ENCODE results near the gene STYXL2. TPM values are rescaled to one million over a fixed set of nuclear protein-coding genes. Genes with fewer than 3 reads are reported as not detected.

The STYXL2 gene
- total and polyA plus RNA-seq, 2 of the 4 experiments (the other 2 are of a cell fraction): not detected

- no peak overlapping the region for H2AFZ ChIP-seq (replicated peaks; ENCODE audit: low read length, poor library complexity)
- H3K4me3 ChIP-seq (ENCODE audit: insufficient read depth, low read depth, low read length): no peak overlapping the region
- H3K9me1 ChIP-seq (ENCODE audit: insufficient read depth, low read length): peaks cover 6% of the 10 kb centered on the region; the same call in 1 of the 2 replicates
- no peaks in the 10 kb centered on the region for H3K79me1 ChIP-seq (ENCODE audit: low read depth in 1 of 2, low read length in 2 of 2)
- H3K23ac ChIP-seq (ENCODE audit: low read depth, low read length): no peak overlapping the region
- H3K27me3 ChIP-seq (ENCODE audit: control insufficient read depth, insufficient read depth, low read length): no peaks in the 10 kb centered on the region
- no peak overlapping the region for H3K18ac ChIP-seq (ENCODE audit: low read depth, low read length)
- BruUV-seq (replicated peaks): no TSS peak
- TF ChIP-seq BHLHE40 (IDR thresholded peaks at IDR 0.05; ENCODE audit: low read depth, low read length) (no peak), FOS (IDR thresholded peaks at IDR 0.05; ENCODE audit: low read depth, low read length) (no peak), RFX5 (IDR thresholded peaks at IDR 0.05; ENCODE audit: low read depth, low read length) (no peak), RCOR1 (IDR thresholded peaks at IDR 0.05; ENCODE audit: insufficient replicate concordance, low read length) (no peak), ELK1 (IDR thresholded peaks at IDR 0.05; ENCODE audit: borderline replicate concordance, low read depth, low read length) (no peak), CHD1 (IDR thresholded peaks at IDR 0.05; ENCODE audit: low read depth, low read length) (no peak), RAD21 (IDR thresholded peaks at IDR 0.05; ENCODE audit: low read length) (no peak), NFE2L2 (IDR thresholded peaks at IDR 0.05; ENCODE audit: low read depth, low read length) (no peak), MAZ (IDR thresholded peaks at IDR 0.05; ENCODE audit: borderline replicate concordance, low read depth, low read length) (no peak), MXI1 (IDR thresholded peaks at IDR 0.05; ENCODE audit: borderline replicate concordance, low read depth, low read length) (no peak), MAFK (IDR thresholded peaks at IDR 0.05; ENCODE audit: low read depth, low read length) (no peak), CEBPB (IDR thresholded peaks at IDR 0.05; ENCODE audit: low read depth, low read length) (no peak)
- H4K91ac ChIP-seq (ENCODE audit: insufficient read depth, low read depth, low read length): no peak overlapping the region
- H2BK20ac ChIP-seq (ENCODE audit: low read depth, low read length): no peak overlapping the region
- ATAC-seq (ENCODE audit: low read depth) (no peak), DNase-seq (no peak)
- H2BK120ac ChIP-seq (ENCODE audit: low read depth, low read length): no peak overlapping the region
- H3K4me2 ChIP-seq (ENCODE audit: low read depth, low read length): no peak overlapping the region
- dilution Hi-C loops (cut with HindIII; ENCODE audit: low sequenced_read_pairs, unreplicated experiment) (no loop called here), in situ Hi-C loops (cut with MboI; ENCODE audit: low sequenced_read_pairs) (loop anchor here (10.0 kb wide), 2 partner anchors 142 to 582 kb away; no protein-coding TSS in a partner anchor), intact Hi-C loops (cut with micrococcal nuclease) (loop anchor here (5.0 kb wide), 1 partner anchor 569 kb away; no protein-coding TSS in a partner anchor)
- H3K14ac ChIP-seq (replicated peaks; ENCODE audit: low read depth, low read length): no peak overlapping the region
- no peak overlapping the region for H3K56ac ChIP-seq (ENCODE audit: extremely low read depth, insufficient read depth, low read length)
- no peaks in the 10 kb centered on the region for H4K20me1 ChIP-seq (ENCODE audit: insufficient read depth, low read length)
- H3K4me1 ChIP-seq (ENCODE audit: control insufficient read depth, insufficient read depth, low read length): no peaks in the 10 kb centered on the region
- ChIA-PET POLR2A (ENCODE audit: unreplicated experiment) (no interaction called here), CTCF (interaction anchor here (0.8 to 4.8 kb wide), 4 partner anchors 147 to 484 kb away, joined by 3 to 41 read pairs (median 3); no protein-coding TSS in a partner anchor)
- H2BK15ac ChIP-seq (ENCODE audit: low read depth, low read length): no peak overlapping the region
- H2BK5ac ChIP-seq (ENCODE audit: low read depth, low read length, poor library complexity, severe bottlenecking): peak overlapping the region; percentile 91
- no peak overlapping the region for H3K27ac ChIP-seq (ENCODE audit: insufficient read depth, low read length)
- no peak overlapping the region for H3K9ac ChIP-seq (ENCODE audit: low read depth, low read length)
- H3K9me3 ChIP-seq (ENCODE audit: control insufficient read depth, insufficient read depth, low read length): no peaks in the 10 kb centered on the region
- WGBS, 2 experiments (ENCODE audit: extremely low coverage in 2 of 2, insufficient read length in 1 of 2): no CpG with 5 or more reads among the region's 10 CpGs
- H2AK5ac ChIP-seq (ENCODE audit: low read depth, low read length): no peak overlapping the region
- H3K36me3 ChIP-seq (ENCODE audit: control insufficient read depth, insufficient read depth, low read length): no peaks in the 10 kb centered on the region
- H4K5ac ChIP-seq (ENCODE audit: low read depth, low read length): no peak overlapping the region
- no peak overlapping the region for H3K4ac ChIP-seq (ENCODE audit: low read depth, low read length)
- no peak overlapping the region for H4K8ac ChIP-seq (ENCODE audit: low read depth in 2 of 2, low read length in 2 of 2)
- peak overlapping the region; percentile 31 for H2AK9ac ChIP-seq (replicated peaks; ENCODE audit: low read depth, low read length, poor library complexity)
Measured at GRCh38 chr1:167056529-167057231, 37.2 kb upstream of the STYXL2 start.

Data from IMR-90 (cell line).